Adrenal gland (tissue), 5 donors: ENCODE results near the gene TMEM100.

Source experiments
- CTCF ChIP-seq, 6 experiments: fragments of 450-650 bp in 4 of 6; fragments of 200-600 bp in 2 of 6; sonication (generic) in 1 of 6; IDR thresholded peaks; 1 replicate in 5 of 6; 2 replicates in 1 of 6; pipeline versions ENCODE4 v1.5.1 to v1.8.0; 2016 to 2021; ENCODE audit warnings: antibody characterized with exemption in 6 of 6, mild to moderate bottlenecking in 2 of 6, moderate library complexity in 1 of 6
- POLR2A ChIP-seq, 2 donors: fragments of 450-650 bp; IDR thresholded peaks; one replicate each; pipeline ENCODE4 v1.6.1; 2017; ENCODE audit warnings: antibody characterized with exemption in 2 of 2, mild to moderate bottlenecking in 2 of 2, moderate library complexity in 1 of 2
- donor health status: DM: no; HTN: no; CAD: no.

- TF ChIP-seq POLR2A (IDR thresholded peaks at IDR 0.05) = no peak
- no peak for TF ChIP-seq CTCF (IDR thresholded peaks at IDR 0.05)
These were observed 12.3 kb downstream of the TMEM100 start for GRCh38 chr17:55710410-55710809.
